ENCODE results near the gene TNFRSF1A.

GRCh38 chr12:6387541-6387940 lies 45.7 kb upstream of the TNFRSF1A start:
- TF ChIP-seq EZH2 (IDR thresholded peaks at IDR 0.05; ENCODE audit: low read length, unreplicated experiment) (no peak), EZH2phosphoT487 (IDR thresholded peaks at IDR 0.05; ENCODE audit: borderline replicate concordance, low read length) (no peak)
- TF ChIP-seq, protein P1, sequence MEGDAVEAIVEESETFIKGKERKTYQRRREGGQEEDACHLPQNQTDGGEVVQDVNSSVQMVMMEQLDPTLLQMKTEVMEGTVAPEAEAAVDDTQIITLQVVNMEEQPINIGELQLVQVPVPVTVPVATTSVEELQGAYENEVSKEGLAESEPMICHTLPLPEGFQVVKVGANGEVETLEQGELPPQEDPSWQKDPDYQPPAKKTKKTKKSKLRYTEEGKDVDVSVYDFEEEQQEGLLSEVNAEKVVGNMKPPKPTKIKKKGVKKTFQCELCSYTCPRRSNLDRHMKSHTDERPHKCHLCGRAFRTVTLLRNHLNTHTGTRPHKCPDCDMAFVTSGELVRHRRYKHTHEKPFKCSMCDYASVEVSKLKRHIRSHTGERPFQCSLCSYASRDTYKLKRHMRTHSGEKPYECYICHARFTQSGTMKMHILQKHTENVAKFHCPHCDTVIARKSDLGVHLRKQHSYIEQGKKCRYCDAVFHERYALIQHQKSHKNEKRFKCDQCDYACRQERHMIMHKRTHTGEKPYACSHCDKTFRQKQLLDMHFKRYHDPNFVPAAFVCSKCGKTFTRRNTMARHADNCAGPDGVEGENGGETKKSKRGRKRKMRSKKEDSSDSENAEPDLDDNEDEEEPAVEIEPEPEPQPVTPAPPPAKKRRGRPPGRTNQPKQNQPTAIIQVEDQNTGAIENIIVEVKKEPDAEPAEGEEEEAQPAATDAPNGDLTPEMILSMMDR (conservative IDR thresholded peaks at IDR 0.05; ENCODE audit: low read depth, low read length) = no peak
